ENCODE results near the gene LYSET. TPM values are rescaled to one million over a fixed set of nuclear protein-coding genes. Genes with fewer than 3 reads are reported as not detected.

The LYSET gene
- total and polyA plus RNA-seq, 3 donors from 2014 or later, result 11.1 to 15.2 (median 11.9) TPM

DNA sequence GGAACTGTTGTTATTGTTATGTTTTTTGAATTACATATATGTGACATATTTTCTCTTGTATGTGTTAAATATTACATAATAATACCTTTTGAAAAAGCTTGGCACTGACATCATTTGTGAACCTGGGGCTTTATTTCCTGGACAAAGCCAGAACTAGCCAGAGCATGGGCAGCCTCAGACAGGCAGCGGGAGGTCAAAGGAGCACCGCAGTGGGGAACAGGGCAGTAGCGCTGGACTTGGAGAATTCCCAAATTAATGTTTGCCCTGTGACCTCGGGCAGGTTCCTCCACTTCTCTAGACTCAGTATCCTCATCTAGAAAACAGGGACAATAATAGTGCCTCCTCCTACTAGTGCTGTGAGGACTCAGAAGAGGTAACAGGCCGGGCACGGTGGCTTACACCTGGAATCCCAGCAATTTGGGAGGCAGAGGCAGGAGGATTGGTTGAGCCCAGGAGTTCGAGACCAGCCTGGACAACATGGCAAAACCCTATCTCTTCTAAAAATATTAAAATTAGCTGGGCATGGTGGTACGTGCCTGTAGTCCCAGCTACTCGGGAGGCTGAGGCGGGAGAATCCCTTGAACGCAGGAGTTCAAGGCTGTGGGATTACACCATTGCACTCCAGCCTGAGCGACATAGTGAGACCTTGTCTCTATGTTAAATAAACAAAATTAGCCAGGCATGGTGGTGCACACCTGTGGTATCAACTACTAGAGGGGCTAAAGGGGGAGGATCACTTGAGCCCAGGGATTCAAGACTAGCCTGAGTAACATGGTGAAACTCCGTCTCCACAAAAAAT lies 42.1 kb upstream of the LYSET start:
- intact Hi-C loops (cut with DNase I; ENCODE audit: low total_unique reads), result no loop called here
- DNase-seq, result no peak
- Histone ChIP-seq H3K9me3 (no peaks in the 10 kb centered on the region), H3K27ac (no peak overlapping the region), H3K27me3 (no peaks in the 10 kb centered on the region), H3K4me1 (no peaks in the 10 kb centered on the region), H3K36me3 (ENCODE audit: low read depth, missing control alignments) (no peaks in the 10 kb centered on the region), H3K4me3 (no peak overlapping the region)
- 72 to 85% methylated on average over 12 to 13 of the region's 13 CpGs for whole genome bisulfite sequencing, 2 donors
- TF ChIP-seq, protein P1, sequence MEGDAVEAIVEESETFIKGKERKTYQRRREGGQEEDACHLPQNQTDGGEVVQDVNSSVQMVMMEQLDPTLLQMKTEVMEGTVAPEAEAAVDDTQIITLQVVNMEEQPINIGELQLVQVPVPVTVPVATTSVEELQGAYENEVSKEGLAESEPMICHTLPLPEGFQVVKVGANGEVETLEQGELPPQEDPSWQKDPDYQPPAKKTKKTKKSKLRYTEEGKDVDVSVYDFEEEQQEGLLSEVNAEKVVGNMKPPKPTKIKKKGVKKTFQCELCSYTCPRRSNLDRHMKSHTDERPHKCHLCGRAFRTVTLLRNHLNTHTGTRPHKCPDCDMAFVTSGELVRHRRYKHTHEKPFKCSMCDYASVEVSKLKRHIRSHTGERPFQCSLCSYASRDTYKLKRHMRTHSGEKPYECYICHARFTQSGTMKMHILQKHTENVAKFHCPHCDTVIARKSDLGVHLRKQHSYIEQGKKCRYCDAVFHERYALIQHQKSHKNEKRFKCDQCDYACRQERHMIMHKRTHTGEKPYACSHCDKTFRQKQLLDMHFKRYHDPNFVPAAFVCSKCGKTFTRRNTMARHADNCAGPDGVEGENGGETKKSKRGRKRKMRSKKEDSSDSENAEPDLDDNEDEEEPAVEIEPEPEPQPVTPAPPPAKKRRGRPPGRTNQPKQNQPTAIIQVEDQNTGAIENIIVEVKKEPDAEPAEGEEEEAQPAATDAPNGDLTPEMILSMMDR (IDR thresholded peaks at IDR 0.05), result no peak
- TF ChIP-seq POLR2A (IDR thresholded peaks at IDR 0.05), result no peak

DNA sequence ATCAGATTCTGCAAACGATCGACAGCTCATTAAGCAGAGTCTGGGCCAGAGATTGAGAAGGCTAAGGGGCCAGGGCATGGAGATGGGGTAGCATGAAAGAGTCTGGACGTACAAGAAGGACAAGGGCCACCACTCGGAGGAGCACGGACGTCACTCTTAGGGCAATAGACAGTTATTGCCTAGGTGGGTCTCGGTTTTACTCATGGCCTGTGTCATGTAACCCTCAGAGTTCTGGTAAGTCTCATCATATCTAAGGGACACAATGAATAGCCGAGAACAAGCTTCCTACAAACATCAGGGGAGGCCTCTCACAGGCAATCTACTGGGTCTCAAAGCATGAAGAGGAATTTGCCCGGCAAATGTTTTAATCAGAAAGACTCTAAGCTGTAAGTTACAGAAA lies 39.0 kb upstream of the LYSET start:
- WGBS, 2 donors, result 89 to 90% methylated on average over 9 of the region's 9 CpGs
- Histone ChIP-seq H3K36me3 (ENCODE audit: low read depth, missing control alignments) (no peaks in the 10 kb centered on the region), H3K27ac (no peak overlapping the region), H3K4me3 (no peak overlapping the region), H3K9me3 (no peaks in the 10 kb centered on the region), H3K27me3 (no peaks in the 10 kb centered on the region), H3K4me1 (peaks cover 2% of the 10 kb centered on the region)
- TF ChIP-seq, protein P1 (IDR thresholded peaks at IDR 0.05), result no peak
- TF ChIP-seq POLR2A (IDR thresholded peaks at IDR 0.05), result no peak
- intact Hi-C loops (cut with DNase I; ENCODE audit: low total_unique reads), result no loop called here
- no peak for DNase-seq

DNA sequence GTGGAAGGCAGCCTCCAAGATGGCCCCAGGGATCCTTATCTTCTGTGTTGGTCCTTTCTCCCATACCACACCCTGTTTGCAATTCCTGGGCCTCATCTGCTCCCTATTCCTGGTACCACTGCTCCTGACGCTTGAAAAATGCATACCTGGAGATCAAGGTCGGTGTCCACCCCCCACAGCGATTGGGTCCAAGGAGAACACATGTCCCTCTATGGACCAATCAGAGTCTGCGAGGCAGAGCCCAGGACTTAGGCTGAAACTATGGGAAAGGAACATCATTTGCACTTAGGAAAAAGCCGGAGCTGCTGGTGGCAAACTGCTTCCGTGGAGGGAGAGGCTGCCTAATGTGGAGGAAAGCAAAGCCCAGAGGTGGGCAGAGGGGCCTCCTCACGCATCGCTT lies 36.1 kb upstream of the LYSET start:
- H3K27me3 ChIP-seq, result no peaks in the 10 kb centered on the region
- peak; percentile 51 for DNase-seq
- 80 to 83% methylated on average over 8 of the region's 8 CpGs for WGBS, 2 donors
- intact Hi-C loops (cut with DNase I; ENCODE audit: low total_unique reads), result no loop called here
- H3K9me3 ChIP-seq, result no peaks in the 10 kb centered on the region
- TF ChIP-seq, protein P1 (IDR thresholded peaks at IDR 0.05), result no peak
- TF ChIP-seq POLR2A (IDR thresholded peaks at IDR 0.05), result no peak
- peak overlapping the region in 1 of 2 donors; percentile 6 for H3K4me3 ChIP-seq
- H3K27ac ChIP-seq, result no peak overlapping the region
- no peaks in the 10 kb centered on the region for H3K36me3 ChIP-seq (ENCODE audit: low read depth, missing control alignments)
- H3K4me1 ChIP-seq, result peaks cover 2% of the 10 kb centered on the region

DNA sequence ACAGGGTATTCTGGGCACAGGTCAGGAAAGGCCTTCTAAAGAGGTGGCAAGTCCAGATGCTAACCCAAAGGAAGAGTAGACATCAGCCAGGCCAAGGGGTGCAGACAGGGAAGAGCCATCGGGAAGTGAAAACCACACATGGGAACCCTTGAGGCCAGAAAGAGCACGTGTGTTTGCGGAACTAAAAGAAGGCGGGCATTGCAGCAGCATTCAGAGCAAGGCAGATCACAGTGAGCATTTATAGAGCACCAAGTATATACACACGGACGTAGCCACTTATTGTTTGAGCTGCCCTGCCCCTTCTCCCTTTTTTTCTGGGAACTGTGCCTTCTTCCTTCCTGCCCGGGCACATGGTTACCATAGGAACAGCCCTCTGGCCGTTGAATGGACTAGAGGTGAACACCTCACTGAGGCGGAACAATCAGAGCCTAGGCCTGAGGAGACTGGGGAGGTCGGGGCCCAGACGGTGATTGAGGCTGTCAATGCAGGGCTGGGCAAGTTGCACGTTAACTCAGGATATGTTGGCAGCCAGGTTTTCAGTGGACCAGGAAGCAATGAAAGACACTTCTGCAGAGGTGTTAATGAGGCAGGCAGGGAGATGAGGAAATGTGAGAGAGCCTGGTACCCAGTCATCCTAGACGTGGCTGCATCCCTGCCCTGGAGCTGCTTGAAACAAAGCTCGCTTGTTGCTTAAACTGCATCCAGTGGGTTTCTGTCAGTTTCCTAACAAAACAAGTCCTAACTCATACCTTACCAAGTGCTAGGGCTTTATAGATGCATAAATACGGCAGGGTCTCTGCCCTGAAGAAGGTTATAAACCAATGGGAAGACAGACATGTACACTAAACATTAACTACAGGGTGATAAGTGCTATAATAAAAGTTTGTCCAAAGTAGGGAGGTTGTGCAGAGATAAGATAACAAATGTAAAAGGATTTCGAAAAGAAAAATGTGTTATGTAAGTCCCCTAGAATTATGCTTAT lies 34.6 kb upstream of the LYSET start:
- Histone ChIP-seq H3K4me3 (no peak overlapping the region), H3K27ac (no peak overlapping the region), H3K36me3 (ENCODE audit: low read depth, missing control alignments) (no peaks in the 10 kb centered on the region), H3K4me1 (peaks cover 2% of the 10 kb centered on the region), H3K27me3 (no peaks in the 10 kb centered on the region), H3K9me3 (no peaks in the 10 kb centered on the region)
- TF ChIP-seq, protein P1 (IDR thresholded peaks at IDR 0.05), result no peak
- no peak for TF ChIP-seq POLR2A (IDR thresholded peaks at IDR 0.05)
- peak; percentile 24 for DNase-seq
- intact Hi-C loops (cut with DNase I; ENCODE audit: low total_unique reads), result no loop called here
- 60 to 65% methylated on average over 15 to 16 of the region's 16 CpGs for WGBS, 2 donors
